Midbrain (tissue), 1 donor: ENCODE measurements around the gene LITAF.

Experiments used
- DNase-seq: peaks from one replicate; lab custom pipeline; 2025; lab: John Stamatoyannopoulos, UW

Gene LITAF

GRCh38 chr16:11550791-11551498, 35.8 kb downstream of the LITAF start:
- no peak for DNase-seq

GRCh38 chr16:11547118-11547916, 39.4 kb downstream of the LITAF start:
- peak; percentile 85 for DNase-seq

- peak; percentile 60 for DNase-seq
Measured at GRCh38 chr16:11546608-11547061, 40.1 kb downstream of the LITAF start.

- DNase-seq, result no peak
Measured at GRCh38 chr16:11543661-11544393, 42.9 kb downstream of the LITAF start.

GRCh38 chr16:11542069-11542744, 44.5 kb downstream of the LITAF start:
- no peak for DNase-seq

- DNase-seq, result no peak
Measured at GRCh38 chr16:11539641-11540050, 47.1 kb downstream of the LITAF start.

GRCh38 chr16:11538880-11539279, 47.8 kb downstream of the LITAF start:
- DNase-seq, result no peak

- DNase-seq, result no peak
Measured at GRCh38 chr16:11536104-11536866, 50.4 kb downstream of the LITAF start.

- no peak for DNase-seq
Measured at GRCh38 chr16:11535494-11535893, 51.2 kb downstream of the LITAF start.

- DNase-seq, result no peak
Measured at GRCh38 chr16:11534262-11534661, 52.5 kb downstream of the LITAF start.

- DNase-seq, result no peak
Measured at GRCh38 chr16:11533588-11533987, 53.1 kb downstream of the LITAF start.

GRCh38 chr16:11530171-11530940, 56.4 kb downstream of the LITAF start:
- DNase-seq, result no peak

- DNase-seq, result no peak
Measured at GRCh38 chr16:11529285-11529684, 57.4 kb downstream of the LITAF start.

GRCh38 chr16:11528053-11528452, 58.7 kb downstream of the LITAF start:
- DNase-seq, result no peak

- DNase-seq, result no peak
Measured at GRCh38 chr16:11526655-11527350, 59.9 kb downstream of the LITAF start.

- DNase-seq, result no peak
Measured at GRCh38 chr16:11524098-11524760, 62.5 kb downstream of the LITAF start.

GRCh38 chr16:11521055-11521454, 65.7 kb downstream of the LITAF start:
- DNase-seq, result no peak

- no peak for DNase-seq
Measured at GRCh38 chr16:11520442-11520841, 66.3 kb downstream of the LITAF start.

- DNase-seq, result no peak
Measured at GRCh38 chr16:11517961-11518360, 68.8 kb downstream of the LITAF start.
